ENCODE results near the gene CES5A. TPM values are rescaled to one million over a fixed set of nuclear protein-coding genes. Genes with fewer than 3 reads are reported as not detected.

Gene CES5A
- total and polyA plus RNA-seq, 2 of the 8 experiments (the other 6 are each of a cell fraction or from before 2014, with no cell fraction given): not detected

DNA sequence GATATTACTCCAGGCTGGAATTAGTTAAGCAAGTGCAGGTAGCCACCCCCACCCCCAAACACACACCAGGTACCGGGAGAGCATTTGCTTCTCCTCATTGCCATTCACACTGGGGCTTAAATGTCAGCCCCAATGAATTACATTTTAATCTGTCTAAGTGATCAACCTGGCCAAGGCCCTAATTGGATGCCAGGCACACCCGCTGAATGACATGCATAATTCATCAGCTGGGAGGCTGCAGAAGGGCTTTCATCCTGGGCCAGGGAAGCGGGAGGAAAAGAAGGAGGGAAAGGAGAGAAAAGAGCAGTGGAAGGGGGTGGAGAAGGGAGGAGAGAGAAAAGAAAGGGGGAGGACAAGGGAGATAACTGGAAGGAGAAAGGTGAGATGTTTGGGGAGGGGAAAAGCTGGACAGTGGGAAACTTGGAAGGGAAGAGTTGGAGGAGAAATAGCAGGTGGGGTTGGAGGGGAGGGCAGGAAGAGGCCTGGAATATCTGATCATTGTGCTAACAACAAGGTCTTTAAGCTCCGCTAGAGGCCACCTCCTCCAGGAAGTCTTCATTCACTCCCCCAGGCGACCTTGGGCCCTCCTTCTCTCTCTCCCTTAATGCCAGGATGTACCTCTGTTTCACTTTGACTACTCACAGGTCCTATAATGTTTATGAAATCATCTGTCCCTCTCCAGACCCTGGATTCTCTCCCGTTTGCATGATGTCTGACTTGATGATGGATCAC is 40.1 kb upstream of the CES5A start:
- Histone ChIP-seq H3K4me3 (ENCODE audit: extremely low read depth in 1 of 4, insufficient read depth in 2 of 4, low read depth in 3 of 4, low read length in 4 of 4) (no peak overlapping the region), H3K18ac (ENCODE audit: extremely low read depth, low read length) (no peak overlapping the region), H4K91ac (replicated peaks; ENCODE audit: insufficient read length, low read length) (no peak overlapping the region), H3K27ac (ENCODE audit: low read depth, low read length) (no peak overlapping the region), H2BK5ac (ENCODE audit: low read depth, low read length) (no peak overlapping the region), H3K56ac (replicated peaks; ENCODE audit: insufficient read length, low read depth, low read length) (no peak overlapping the region), H3K14ac (ENCODE audit: insufficient read length) (no peak overlapping the region), H3K23ac (ENCODE audit: insufficient read length) (no peak overlapping the region), H4K20me1 (replicated peaks in 1 of 2; ENCODE audit: control insufficient read depth in 1 of 2, insufficient read depth in 2 of 2, low read length in 2 of 2) (no peaks in the 10 kb centered on the region), H4K8ac (ENCODE audit: extremely low read depth, insufficient read depth, low read length) (no peak overlapping the region), H3K4me2 (ENCODE audit: insufficient read depth in 1 of 2, low read depth in 2 of 2, low read length in 2 of 2) (no peak overlapping the region), H3K4ac (replicated peaks; ENCODE audit: insufficient read length, low read depth, low read length) (no peak overlapping the region), H3K36me3 (ENCODE audit: control insufficient read depth in 2 of 4, insufficient read depth in 4 of 4, low read length in 3 of 4) (no peaks in the 10 kb centered on the region), H4K5ac (ENCODE audit: insufficient read length, low read depth, low read length) (no peak overlapping the region), H2BK15ac (ENCODE audit: low read length) (no peak overlapping the region), H3K9ac (replicated peaks in 1 of 4; ENCODE audit: extremely low read depth in 1 of 4, low read depth in 3 of 4, low read length in 3 of 4) (no peak overlapping the region), H2AK5ac (ENCODE audit: low read depth, low read length) (no peak overlapping the region), H3K9me3 (ENCODE audit: insufficient read depth in 2 of 2, low read depth in 1 of 2, low read length in 1 of 2) (no peaks in the 10 kb centered on the region), H2BK12ac (ENCODE audit: low read depth, low read length) (no peak overlapping the region), H2BK20ac (ENCODE audit: low read length) (no peak overlapping the region), H3K27me3 (replicated peaks in 1 of 4; ENCODE audit: control insufficient read depth in 3 of 4, extremely low read depth in 1 of 4, insufficient read depth in 3 of 4, low read length in 3 of 4) (no peaks in the 10 kb centered on the region), H3K79me1 (ENCODE audit: low read depth, low read length) (no peaks in the 10 kb centered on the region), H3K23me2 (ENCODE audit: low read depth, low read length) (no peaks in the 10 kb centered on the region), H3K79me2 (ENCODE audit: control insufficient read depth in 1 of 2, insufficient read depth in 2 of 2, low read length in 2 of 2) (no peaks in the 10 kb centered on the region), H2AFZ (ENCODE audit: low read length) (no peak overlapping the region; the same call in 1 of the 2 replicates), H3K4me1 (replicated peaks in 1 of 4; ENCODE audit: control insufficient read depth in 3 of 4, insufficient read depth in 4 of 4, low read length in 3 of 4) (no peaks in the 10 kb centered on the region), H2BK120ac (replicated peaks; ENCODE audit: low read depth, low read length) (no peak overlapping the region)
- POLR2A ChIA-PET (ENCODE audit: partially characterized antibody): no interaction called here
- 78% methylated on average over 6 of the region's 6 CpGs; no CpG with 5 or more reads in 1 of the 2 experiments for WGBS, 2 experiments (ENCODE audit: extremely low coverage in 1 of 2, insufficient coverage in 1 of 2, insufficient read length in 1 of 2, insufficient replicate concordance in 2 of 2, low coverage in 1 of 2, low lambda C conversion rate in 2 of 2, missing lambda C conversion rate in 1 of 2)
- DNase-seq (ENCODE audit: low read depth in 1 of 2, low spot score in 2 of 2) (no peak), FAIRE-seq (no peak)
- CTCF ChIA-PET (ENCODE audit: partially characterized antibody): interaction anchor here (0.6 to 0.9 kb wide), 2 partner anchors 16 to 206 kb away, joined by 3 to 4 read pairs; no protein-coding TSS in a partner anchor
- no peak for TF ChIP-seq USF2 (IDR thresholded peaks at IDR 0.05; ENCODE audit: low read length)
- no peak for TF ChIP-seq KDM5A (IDR thresholded peaks at IDR 0.05; ENCODE audit: low read length)
- TF ChIP-seq RXRA (IDR thresholded peaks at IDR 0.05; ENCODE audit: insufficient read depth, low read depth, low read length): no peak
- TF ChIP-seq SUZ12 (IDR thresholded peaks at IDR 0.05; ENCODE audit: low read length): no peak
- TF ChIP-seq BRCA1 (IDR thresholded peaks at IDR 0.05; ENCODE audit: low read depth, low read length): no peak
- no peak for TF ChIP-seq HDAC2 (IDR thresholded peaks at IDR 0.05; ENCODE audit: borderline replicate concordance in 1 of 2, low read depth in 2 of 2, low read length in 2 of 2)
- no peak for TF ChIP-seq SRF (IDR thresholded peaks at IDR 0.05; ENCODE audit: low read depth, low read length)
- TF ChIP-seq HDAC6 (IDR thresholded peaks at IDR 0.05; ENCODE audit: low read depth, low read length): no peak
- TF ChIP-seq SP1 (IDR thresholded peaks at IDR 0.05; ENCODE audit: low read depth, low read length): no peak
- TF ChIP-seq CREB1 (IDR thresholded peaks at IDR 0.05): no peak
- TF ChIP-seq CHD1 (IDR thresholded peaks at IDR 0.05; ENCODE audit: low read depth, low read length): no peak
- TF ChIP-seq EP300 (IDR thresholded peaks at IDR 0.05; ENCODE audit: borderline replicate concordance in 1 of 2, low read depth in 2 of 2, low read length in 2 of 2): no peak

Data from H1 (cell line).